Adrenal gland (tissue), 12 donors: ENCODE results near the gene MRPL18. TPM values are rescaled to one million over a fixed set of nuclear protein-coding genes. Genes with fewer than 3 reads are reported as not detected.

Experiments
- DNase-seq, 7 donors: peaks; one replicate each; pipeline ENCODE4 v3.0.0-alpha.2; 2019 to 2020
- H3K27ac ChIP-seq, 5 donors: fragments of 200-600 bp; sonication (generic) in 4 of 5; 1 replicate in 3 of 5; 2 replicates in 2 of 5; pipeline versions ENCODE4 v1.5.1 to v1.8.0; 2016 to 2020; ENCODE audit warnings: mild to moderate bottlenecking in 1 of 5
- H3K27me3 ChIP-seq: fragments of 200-600 bp; 2 replicates; pipeline ENCODE4 v1.8.0; 2021
- H3K36me3 ChIP-seq, 2 donors: fragments of 200-600 bp; replicated peaks in 1 of 2; 1 replicate in 1 of 2; 2 replicates in 1 of 2; pipeline versions ENCODE4 v1.5.1 to v1.8.0; 2018 to 2022
- H3K4me1 ChIP-seq, 2 donors: fragments of 200-600 bp; replicated peaks in 1 of 2; 1 replicate in 1 of 2; 2 replicates in 1 of 2; pipeline versions ENCODE4 v1.5.1 to v1.8.0; 2018 to 2021
- H3K4me3 ChIP-seq, 4 donors: fragments of 200-600 bp; sonication (generic) in 3 of 4; one replicate each; pipeline ENCODE4 v1.5.1; 2016 to 2018
- H3K9me3 ChIP-seq, 3 donors: fragments of 200-600 bp; sonication (generic) in 1 of 3; replicated peaks in 1 of 3; 1 replicate in 2 of 3; 2 replicates in 1 of 3; pipeline versions ENCODE4 v1.5.1 to v1.8.0; 2016 to 2021
- POLR2A ChIP-seq, 2 donors: fragments of 450-650 bp; IDR thresholded peaks; one replicate each; pipeline ENCODE4 v1.6.1; 2017; ENCODE audit warnings: antibody characterized with exemption in 2 of 2, mild to moderate bottlenecking in 2 of 2, moderate library complexity in 1 of 2
- WGBS, 4 donors: extraction: QIAGEN DNeasy Blood & Tissue Kit in 2 of 4; methylation state at CpG; one replicate each; pipeline versions ENCODE4 v1.1.5 to v1.1.7; 2013 to 2017; 5-methylcytosine and 5-hydroxymethylcytosine counted together
- intact Hi-C, 2 donors: fragments of 100-400 bp; cut with DNase I; formaldehyde crosslinking; loops; one replicate each; pipeline versions ENCODE4 v1.14.1 to v1.15.0; 2022 to 2023
- polyA plus RNA-seq, 3 donors: library from polyadenylated mRNA; stranded (reverse); fragments of 200-250 nt in 2 of 3; fragments of 350-450 nt in 1 of 3; fragmentation: Illumina TruSeq in 1 of 3; extraction: RNeasy Lipid Tissue Mini Kit (QIAGEN cat#74804) in 1 of 3; gene quantifications; one replicate each; pipeline ENCODE4 v1.2.3, GENCODE V29; 2013 to 2014
- total RNA-seq, 9 donors: library from RNA; depleted of rRNA in 4 of 9; stranded (reverse); fragments of >200 nt in 4 of 9; fragments of 120-200 nt in 1 of 9; fragmentation: NEBNext Ultra II Directional in 1 of 9; extraction: Animal tissue kit (Norgen Biotek cat#: 25700) in 1 of 9; gene quantifications; one replicate each; pipeline versions ENCODE4 v1.1.0 to v1.2.4, GENCODE V29; 2013 to 2023
- TF ChIP-seq, protein P1 (sequence below), 6 experiments: fragments of 450-650 bp in 4 of 6; fragments of 200-600 bp in 2 of 6; sonication (generic) in 1 of 6; IDR thresholded peaks; 1 replicate in 5 of 6; 2 replicates in 1 of 6; pipeline versions ENCODE4 v1.5.1 to v1.8.0; 2016 to 2021; ENCODE audit warnings: antibody characterized with exemption in 6 of 6, mild to moderate bottlenecking in 2 of 6, moderate library complexity in 1 of 6
- donor health status: healthy with polysubstance abuse.
- donor health status: Bipolar disorder and iron deficiency.
- donor health status: DM: yes; HTN: yes; CAD: no.
- donor health status: DM: no; HTN: no; CAD: no.
- donor health status: DM: no; HTN: no; CAD: no.
- donor health status: DM: yes; HTN: yes; CAD: no.

Gene MRPL18
- total and polyA plus RNA-seq, 12 donors: 63.7 to 199 (median 99.3) TPM

- intact Hi-C loops: loop anchor here in 1 of 2 donors (10.0 kb wide), 1 partner anchor 66 kb away; the partner anchor contains the start of gene SOD2
- Histone ChIP-seq H3K27ac (peak overlapping the region in 4 of 5 donors; percentile 99 to 100 (median 99)), H3K9me3 (no peaks in the 10 kb centered on the region), H3K4me1 (peaks cover 6 to 24% of the 10 kb centered on the region in 2 donors), H3K4me3 (peak overlapping the region in 1 of 4 donors; percentile 91), H3K27me3 (no peaks in the 10 kb centered on the region), H3K36me3 (peaks cover 0 to 33% of the 10 kb centered on the region in 2 donors)
- TF ChIP-seq, protein P1, sequence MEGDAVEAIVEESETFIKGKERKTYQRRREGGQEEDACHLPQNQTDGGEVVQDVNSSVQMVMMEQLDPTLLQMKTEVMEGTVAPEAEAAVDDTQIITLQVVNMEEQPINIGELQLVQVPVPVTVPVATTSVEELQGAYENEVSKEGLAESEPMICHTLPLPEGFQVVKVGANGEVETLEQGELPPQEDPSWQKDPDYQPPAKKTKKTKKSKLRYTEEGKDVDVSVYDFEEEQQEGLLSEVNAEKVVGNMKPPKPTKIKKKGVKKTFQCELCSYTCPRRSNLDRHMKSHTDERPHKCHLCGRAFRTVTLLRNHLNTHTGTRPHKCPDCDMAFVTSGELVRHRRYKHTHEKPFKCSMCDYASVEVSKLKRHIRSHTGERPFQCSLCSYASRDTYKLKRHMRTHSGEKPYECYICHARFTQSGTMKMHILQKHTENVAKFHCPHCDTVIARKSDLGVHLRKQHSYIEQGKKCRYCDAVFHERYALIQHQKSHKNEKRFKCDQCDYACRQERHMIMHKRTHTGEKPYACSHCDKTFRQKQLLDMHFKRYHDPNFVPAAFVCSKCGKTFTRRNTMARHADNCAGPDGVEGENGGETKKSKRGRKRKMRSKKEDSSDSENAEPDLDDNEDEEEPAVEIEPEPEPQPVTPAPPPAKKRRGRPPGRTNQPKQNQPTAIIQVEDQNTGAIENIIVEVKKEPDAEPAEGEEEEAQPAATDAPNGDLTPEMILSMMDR (IDR thresholded peaks at IDR 0.05): no peak
- TF ChIP-seq POLR2A (IDR thresholded peaks at IDR 0.05): no peak
- DNase-seq: no peak
- 59 to 66% (median 60%) methylated on average over 3 of the region's 3 CpGs for WGBS, 4 donors
Observed at GRCh38 chr6:159760602-159761057, 29.6 kb upstream of the MRPL18 start.

DNA sequence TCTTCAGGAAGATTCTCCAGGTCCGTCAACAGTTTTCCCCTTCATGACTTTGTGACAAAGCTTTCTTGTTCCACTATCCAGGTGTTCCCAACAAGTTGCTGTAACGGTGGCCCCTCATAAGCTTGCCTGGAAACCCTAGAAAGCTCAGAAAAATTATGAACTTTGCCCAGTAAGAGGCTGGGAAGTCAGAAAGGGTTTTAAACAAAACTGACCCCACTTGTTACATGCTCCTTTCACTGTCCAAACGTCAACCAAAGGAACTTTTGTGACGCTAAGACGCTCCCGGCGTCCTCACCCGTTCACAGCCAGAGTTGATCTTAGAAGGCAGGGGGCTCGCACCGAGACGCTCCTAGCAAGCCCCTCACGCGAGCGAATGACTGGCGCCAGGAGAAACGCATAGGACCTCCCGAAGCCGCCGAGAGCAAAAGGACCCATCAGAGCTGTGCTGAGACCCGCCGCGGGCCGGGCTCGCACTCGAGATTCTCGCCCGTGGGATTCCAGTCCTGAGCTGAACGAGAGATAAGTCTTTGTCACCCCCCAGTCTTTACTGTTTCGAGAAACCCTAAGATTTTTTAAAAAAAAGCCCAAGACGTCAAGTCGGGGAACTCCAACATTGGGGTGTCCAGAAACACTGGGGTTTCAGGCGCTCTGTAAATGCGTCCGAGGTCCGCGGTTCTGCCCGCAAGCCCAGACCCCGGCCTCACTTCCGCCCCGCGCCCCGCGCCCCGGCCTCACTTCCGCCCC, 29.0 kb upstream of the MRPL18 start:
- no peaks in the 10 kb centered on the region for H3K27me3 ChIP-seq
- H3K36me3 ChIP-seq: peaks cover 0 to 28% of the 10 kb centered on the region in 2 donors
- TF ChIP-seq POLR2A (IDR thresholded peaks at IDR 0.05): no peak
- TF ChIP-seq, protein P1 (IDR thresholded peaks at IDR 0.05): no peak
- peak overlapping the region in 2 of 4 donors; percentile 87 to 91 for H3K4me3 ChIP-seq
- H3K27ac ChIP-seq: peak overlapping the region; percentile 99 to 100 (median 99)
- WGBS, 4 donors: 4 to 9% (median 6%) methylated on average over 18 to 45 of the region's 45 CpGs
- intact Hi-C loops: loop anchor here in 1 of 2 donors (10.0 kb wide), 1 partner anchor 66 kb away; the partner anchor contains the start of gene SOD2
- DNase-seq: peak in 6 of 7 donors; percentile 27 to 69 (median 41)
- peaks cover 6 to 24% of the 10 kb centered on the region in 2 donors for H3K4me1 ChIP-seq
- H3K9me3 ChIP-seq: no peaks in the 10 kb centered on the region

DNA sequence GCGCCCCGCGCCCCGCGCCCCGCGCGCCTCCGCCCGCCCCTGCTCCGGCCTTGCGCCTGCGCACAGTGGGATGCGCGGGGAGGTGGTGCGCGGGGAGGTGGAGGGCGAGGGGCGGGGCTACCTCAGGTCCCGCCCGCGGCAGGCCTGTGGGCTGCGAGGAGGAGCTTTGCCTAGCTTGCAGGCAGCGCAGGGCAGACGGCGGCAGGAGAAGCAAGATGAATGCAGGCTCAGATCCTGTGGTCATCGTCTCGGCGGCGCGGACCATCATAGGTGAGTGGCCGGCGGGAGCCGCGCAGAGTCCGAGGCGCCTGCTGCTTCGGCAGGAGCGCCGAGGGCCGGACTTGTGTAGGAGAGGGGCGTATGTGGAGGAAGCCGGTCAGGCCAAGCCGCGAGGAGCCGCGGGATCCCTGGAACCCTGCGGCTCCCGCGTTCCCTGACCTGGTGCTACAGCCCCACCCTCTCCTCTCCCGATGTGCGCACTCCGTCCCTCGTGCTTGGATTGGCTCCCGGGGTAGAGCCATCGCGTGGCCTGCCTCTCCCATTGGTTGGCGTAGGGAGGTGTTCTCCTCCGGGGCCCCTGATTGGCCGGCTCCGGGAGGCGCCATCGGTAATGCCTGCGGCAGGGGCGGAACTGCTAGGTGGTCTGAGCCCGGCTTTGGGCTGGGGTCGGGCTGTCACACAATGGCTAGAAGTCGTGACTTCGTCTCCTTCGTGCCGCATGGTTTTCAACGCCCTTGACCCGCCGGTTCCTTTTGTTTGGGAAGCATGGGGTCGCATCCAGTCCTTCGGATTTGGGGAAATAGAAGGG, 28.2 kb upstream of the MRPL18 start, which contains the start of gene ACAT2:
Gene ACAT2, plus strand, starts transcription at position 173 of the 808 bp plus-strand sequence. Its CDS starts 43 bp downstream, at position 216.
- DNase-seq: peak; percentile 95 to 98 (median 97)
- WGBS, 4 donors: 0% methylated on average over 2 to 76 of the region's 76 CpGs
- Histone ChIP-seq H3K4me1 (peaks cover 6 to 24% of the 10 kb centered on the region in 2 donors), H3K36me3 (peaks cover 0 to 26% of the 10 kb centered on the region in 2 donors), H3K9me3 (no peaks in the 10 kb centered on the region), H3K27ac (peak within 1 kb of the TSS; percentile 99 to 100 (median 99)), H3K27me3 (no peaks in the 10 kb centered on the region), H3K4me3 (peak within 1 kb of the TSS; percentile 30 to 91 (median 74))
- intact Hi-C loops: loop anchor here in 1 of 2 donors (10.0 kb wide), 1 partner anchor 67 kb away; the partner anchor contains the start of gene SOD2
- peak in 1 of 2 donors; percentile 70 for TF ChIP-seq POLR2A (IDR thresholded peaks at IDR 0.05)
- TF ChIP-seq, protein P1 (IDR thresholded peaks at IDR 0.05): peak in 4 of 6 experiments; percentile 9 to 48 (median 34)
